IMR-90 (cell line): ENCODE data around the gene IRF4. TPM values are rescaled to one million over a fixed set of nuclear protein-coding genes. Genes with fewer than 3 reads are reported as not detected.

ENCODE experiments used
- ATAC-seq: fragments of 200-7000 bp; cut with Tn5 transposase; 2 replicates; pipeline ENCODE4 v1.9.1; 2020; ENCODE audit warnings: low read depth, mild to moderate bottlenecking, moderate library complexity
- BruUV-seq: library from RNA; stranded (reverse); fragments of 400-500 nt; replicated peaks from 2 replicates; lab custom pipeline; 2021; lab: Mats Ljungman, UMichigan
- CTCF ChIA-PET: fragments of 300-600 bp; formaldehyde crosslinking; extraction: SDS; loops from one replicate; lab custom pipeline; 2021; ENCODE audit warnings: antibody characterized with exemption; lab: Yijun Ruan, JAX
- POLR2A ChIA-PET: fragments of 300-600 bp; sonication (Branson Sonifier 250); formaldehyde crosslinking; loops from one replicate; lab custom pipeline; 2022; ENCODE audit warnings: antibody characterized with exemption; ENCODE audit not compliant: unreplicated experiment; lab: Charles Lee
- DNase-seq: peaks from one replicate; pipeline ENCODE4 v3.0.0; 2013
- H2AFZ ChIP-seq: replicated peaks from 2 replicates; pipeline ENCODE3; 2013; ENCODE audit warnings: low read length, mild to moderate bottlenecking; ENCODE audit not compliant: poor library complexity
- H2AK5ac ChIP-seq: 2 replicates; pipeline ENCODE4 v1.6.1; 2013; ENCODE audit warnings: low read depth, low read length, inconsistent platforms
- H2AK9ac ChIP-seq: replicated peaks from 2 replicates; pipeline ENCODE3; 2013; ENCODE audit warnings: mild to moderate bottlenecking, low read depth, low read length, moderate library complexity; ENCODE audit not compliant: poor library complexity
- H2BK120ac ChIP-seq: 2 replicates; pipeline ENCODE4 v1.6.1; 2013; ENCODE audit warnings: low read depth, low read length, inconsistent platforms
- H2BK15ac ChIP-seq: 3 replicates; pipeline ENCODE4 v1.6.1; 2013; ENCODE audit warnings: low read depth, low read length, inconsistent platforms
- H2BK20ac ChIP-seq: 2 replicates; pipeline ENCODE4 v1.6.1; 2013; ENCODE audit warnings: low read depth, mild to moderate bottlenecking, inconsistent platforms, low read length, moderate library complexity
- H2BK5ac ChIP-seq: 2 replicates; pipeline ENCODE4 v1.6.1; 2013; ENCODE audit warnings: mild to moderate bottlenecking, low read depth, low read length, inconsistent platforms; ENCODE audit not compliant: poor library complexity, severe bottlenecking
- H3K14ac ChIP-seq: replicated peaks from 2 replicates; pipeline ENCODE4 v1.6.1; 2013; ENCODE audit warnings: low read depth, low read length, inconsistent platforms
- H3K18ac ChIP-seq: 2 replicates; pipeline ENCODE4 v1.6.1; 2013; ENCODE audit warnings: low read depth, low read length, control low read depth
- H3K23ac ChIP-seq: 2 replicates; pipeline ENCODE4 v1.6.1; 2013; ENCODE audit warnings: low read depth, low read length, inconsistent platforms
- H3K27ac ChIP-seq: 2 replicates; pipeline ENCODE4 v1.5.1; 2013; ENCODE audit warnings: mild to moderate bottlenecking, control low read depth, low read length; ENCODE audit not compliant: insufficient read depth
- H3K27me3 ChIP-seq: 2 replicates; pipeline ENCODE4 v1.6.1; 2013; ENCODE audit warnings: low read length; ENCODE audit not compliant: control insufficient read depth, insufficient read depth
- H3K36me3 ChIP-seq: 2 replicates; pipeline ENCODE4 v1.6.1; 2013; ENCODE audit warnings: low read length, mixed read lengths; ENCODE audit not compliant: control insufficient read depth, insufficient read depth
- H3K4ac ChIP-seq: 2 replicates; pipeline ENCODE4 v1.6.1; 2013; ENCODE audit warnings: low read depth, low read length, inconsistent platforms
- H3K4me1 ChIP-seq: 2 replicates; pipeline ENCODE4 v1.6.1; 2013; ENCODE audit warnings: low read length, mixed read lengths; ENCODE audit not compliant: control insufficient read depth, insufficient read depth
- H3K4me2 ChIP-seq: 2 replicates; pipeline ENCODE4 v1.6.1; 2013; ENCODE audit warnings: low read depth, mild to moderate bottlenecking, control low read depth, low read length, moderate library complexity
- H3K4me3 ChIP-seq: 2 replicates; pipeline ENCODE4 v1.5.1; 2013; ENCODE audit warnings: low read depth, mild to moderate bottlenecking, control low read depth, low read length, moderate library complexity; ENCODE audit not compliant: insufficient read depth
- H3K56ac ChIP-seq: 2 replicates; pipeline ENCODE4 v1.6.1; 2013; ENCODE audit warnings: low read length, inconsistent platforms; ENCODE audit not compliant: insufficient read depth; ENCODE audit errors: extremely low read depth
- H3K79me1 ChIP-seq, 2 experiments: 2 replicates each; pipeline ENCODE4 v1.6.1; 2013; ENCODE audit warnings: low read length in 2 of 2, inconsistent platforms in 1 of 2, low read depth in 1 of 2
- H3K9ac ChIP-seq: 2 replicates; pipeline ENCODE4 v1.6.1; 2013; ENCODE audit warnings: low read depth, low read length, control low read depth
- H3K9me1 ChIP-seq: 2 replicates; pipeline ENCODE4 v1.6.1; 2013; ENCODE audit warnings: low read length, inconsistent platforms; ENCODE audit not compliant: insufficient read depth
- H3K9me3 ChIP-seq: 2 replicates; pipeline ENCODE4 v1.6.1; 2013; ENCODE audit warnings: low read length; ENCODE audit not compliant: control insufficient read depth, insufficient read depth
- H4K20me1 ChIP-seq: 2 replicates; pipeline ENCODE4 v1.6.1; 2013; ENCODE audit warnings: low read length, inconsistent platforms; ENCODE audit not compliant: insufficient read depth
- H4K5ac ChIP-seq: 2 replicates; pipeline ENCODE4 v1.6.1; 2013; ENCODE audit warnings: mild to moderate bottlenecking, low read depth, low read length, control low read depth
- H4K8ac ChIP-seq, 2 experiments: 2 replicates each; pipeline ENCODE4 v1.6.1; 2013; ENCODE audit warnings: low read depth in 2 of 2, low read length in 2 of 2, control low read depth in 1 of 2, inconsistent platforms in 1 of 2
- H4K91ac ChIP-seq: 2 replicates; pipeline ENCODE4 v1.6.1; 2013; ENCODE audit warnings: low read depth, low read length, inconsistent platforms; ENCODE audit not compliant: insufficient read depth
- CEBPB ChIP-seq: IDR thresholded peaks from 2 replicates; pipeline ENCODE4 v1.6.1; 2012; ENCODE audit warnings: low read depth, low read length, improper control_type of control experiment
- CHD1 ChIP-seq: IDR thresholded peaks from 2 replicates; pipeline ENCODE4 v1.6.1; 2012; ENCODE audit warnings: low read depth, low read length, improper control_type of control experiment
- CTCF ChIP-seq: conservative IDR thresholded peaks from 2 replicates; pipeline ENCODE4 v1.5.1; 2012; ENCODE audit warnings: mild to moderate bottlenecking, low read depth, low read length, improper control_type of control experiment
- MAFK ChIP-seq: IDR thresholded peaks from 2 replicates; pipeline ENCODE4 v1.6.1; 2012; ENCODE audit warnings: low read depth, low read length, improper control_type of control experiment
- MXI1 ChIP-seq: IDR thresholded peaks from 2 replicates; pipeline ENCODE4 v1.6.1; 2012; ENCODE audit warnings: low read depth, mild to moderate bottlenecking, low read length, moderate library complexity, borderline replicate concordance
- RAD21 ChIP-seq: IDR thresholded peaks from 2 replicates; pipeline ENCODE4 v1.6.1; 2012; ENCODE audit warnings: low read length, improper control_type of control experiment
- RCOR1 ChIP-seq: IDR thresholded peaks from 2 replicates; pipeline ENCODE4 v1.6.1; 2012; ENCODE audit warnings: mild to moderate bottlenecking, low read length, improper control_type of control experiment; ENCODE audit not compliant: insufficient replicate concordance
- RFX5 ChIP-seq: IDR thresholded peaks from 2 replicates; pipeline ENCODE4 v1.8.0; 2012; ENCODE audit warnings: low read depth, mild to moderate bottlenecking, low read length, moderate library complexity
- SMC3 ChIP-seq: fragments of 150-350 bp; IDR thresholded peaks from 2 replicates; pipeline ENCODE4 v1.6.1; 2016; ENCODE audit warnings: low read depth, mild to moderate bottlenecking, antibody characterized with exemption, low read length, moderate library complexity
- WGBS, 2 experiments: methylation state at CpG; one replicate each; pipeline versions ENCODE4 v1.1.5 to v1.1.7; 2013; ENCODE audit warnings: missing lambda C conversion rate in 2 of 2; ENCODE audit not compliant: insufficient read length in 1 of 2; ENCODE audit errors: extremely low coverage in 2 of 2; 5-methylcytosine and 5-hydroxymethylcytosine counted together
- dilution Hi-C: fragments of 300-500 bp; cut with HindIII; formaldehyde crosslinking; loops from one replicate; pipeline ENCODE4 v1.14.3; 2018; ENCODE audit warnings: low sequenced_read_pairs; ENCODE audit not compliant: unreplicated experiment
- in situ Hi-C: fragments of 300-500 bp; cut with MboI; formaldehyde crosslinking; loops from 3 replicates; pipeline ENCODE4 v1.14.3; 2019; ENCODE audit warnings: low sequenced_read_pairs, inconsistent platforms, mixed read lengths
- intact Hi-C: fragments of 100-400 bp; cut with micrococcal nuclease; formaldehyde crosslinking; loops from 2 replicates; pipeline ENCODE4 v1.10.0; 2022
- polyA plus RNA-seq, 3 experiments: library from polyadenylated mRNA; depleted of rRNA; stranded (reverse); fragments of >200 nt; gene quantifications; 2 replicates each; pipeline ENCODE4 v1.2.3, GENCODE V29; 2012; ENCODE audit warnings: low replicate concordance in 1 of 3
- total RNA-seq: library from RNA; depleted of rRNA; stranded (reverse); fragments of >200 nt; gene quantifications from 2 replicates; pipeline ENCODE4 v1.2.3, GENCODE V29; 2012

IRF4 gene
- total and polyA plus RNA-seq, 2 of the 4 experiments (the other 2 are of a cell fraction), result not detected

- Histone ChIP-seq H3K4ac (no peak overlapping the region), H4K8ac (no peak overlapping the region), H2AFZ (no peak overlapping the region), H3K9me1 (no peaks in the 10 kb centered on the region), H3K56ac (no peak overlapping the region), H3K27me3 (peaks cover 36% of the 10 kb centered on the region), H2BK5ac (no peak overlapping the region), H4K91ac (no peak overlapping the region), H3K14ac (no peak overlapping the region), H3K18ac (no peak overlapping the region), H3K9ac (no peak overlapping the region), H2BK120ac (no peak overlapping the region), H4K5ac (no peak overlapping the region), H3K4me2 (no peak overlapping the region), H3K4me1 (no peaks in the 10 kb centered on the region), H3K79me1 (no peaks in the 10 kb centered on the region), H3K36me3 (no peaks in the 10 kb centered on the region), H3K27ac (no peak overlapping the region), H3K4me3 (no peak overlapping the region), H2AK9ac (no peak overlapping the region), H2BK20ac (no peak overlapping the region), H4K20me1 (no peaks in the 10 kb centered on the region), H3K9me3 (peaks cover 3% of the 10 kb centered on the region; the same call in 1 of the 2 replicates), H2BK15ac (no peak overlapping the region), H3K23ac (no peak overlapping the region), H2AK5ac (no peak overlapping the region)
- BruUV-seq, result no TSS peak
- TF ChIP-seq MAFK, result no peak
- no peak for TF ChIP-seq CHD1
- TF ChIP-seq RCOR1, result no peak
- TF ChIP-seq RFX5, result no peak
- TF ChIP-seq RAD21, result no peak
- TF ChIP-seq CTCF, result no peak
- no peak for TF ChIP-seq SMC3
- no peak for TF ChIP-seq MXI1
- no peak for TF ChIP-seq CEBPB
- DNase-seq (no peak), ATAC-seq (no peak)
- intact Hi-C loops, result no loop called here
- ChIA-PET CTCF (no interaction called here), POLR2A (no interaction called here)
- in situ Hi-C loops, result no loop called here
- dilution Hi-C loops, result no loop called here
- WGBS, 2 experiments, result 38% methylated on average over 1 of the region's 19 CpGs; no CpG with 5 or more reads in 1 of the 2 experiments
Observed at GRCh38 chr6:403659-404655, 12.4 kb downstream of the IRF4 start.
